Left renal pelvis (tissue), 4 donors: ENCODE results near the gene LIMD2. TPM values are rescaled to one million over a fixed set of nuclear protein-coding genes. Genes with fewer than 3 reads are reported as not detected.

Experiments
- DNase-seq, 4 donors: peaks; one replicate each; pipeline ENCODE4 v3.0.0-alpha.2; 2013; ENCODE audit warnings: low read depth in 4 of 4, low spot score in 3 of 4
- polyA plus RNA-seq, 4 donors: library from polyadenylated mRNA; unstranded; fragments of 120-200 nt; gene quantifications; one replicate each; pipeline ENCODE4 v1.2.1, GENCODE V29; 2013; ENCODE audit not compliant: insufficient read length in 4 of 4

Gene LIMD2
- polyA plus RNA-seq, 4 donors = 20.0 to 37.0 (median 23.2) TPM

DNA sequence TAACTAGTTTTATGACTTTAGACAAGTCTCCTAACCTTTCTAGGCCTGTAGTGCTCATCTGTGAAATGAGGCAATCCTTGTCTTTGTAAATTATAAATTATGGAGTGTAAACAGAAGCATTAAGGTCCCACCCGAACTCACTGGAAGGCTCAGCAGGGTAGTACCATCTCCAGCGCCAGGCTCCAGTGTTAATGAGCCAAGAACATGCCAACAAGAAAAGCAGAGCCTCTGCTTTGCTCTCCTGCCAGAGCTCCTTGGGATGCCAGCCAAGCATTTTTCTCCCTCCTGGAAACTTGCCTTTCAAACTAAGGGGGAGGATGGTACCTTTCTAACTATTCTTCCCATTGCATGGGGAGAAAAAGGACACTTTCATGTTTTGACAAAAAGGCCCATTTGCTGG is 14.9 kb downstream of the LIMD2 start:
- no peak for DNase-seq

DNA sequence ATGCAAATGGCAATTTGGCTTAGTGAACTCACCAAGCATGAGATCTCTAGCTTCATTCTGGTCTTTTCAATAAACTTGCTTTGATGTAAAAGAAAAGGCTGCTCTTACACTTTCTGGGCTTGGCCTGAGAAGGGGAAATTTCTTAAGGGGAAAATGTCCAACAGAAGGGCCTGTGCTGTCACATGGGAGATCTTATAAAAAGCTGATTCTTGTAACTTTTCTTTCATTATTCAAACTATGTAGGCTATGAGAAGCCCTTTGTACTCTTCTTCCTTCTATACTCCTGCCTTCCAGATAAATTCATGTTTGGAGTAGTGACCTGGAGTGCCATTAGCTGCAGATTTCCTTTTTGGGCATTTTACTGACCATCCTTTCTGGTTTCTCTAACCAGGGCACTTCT is 16.9 kb downstream of the LIMD2 start:
- no peak for DNase-seq

DNA sequence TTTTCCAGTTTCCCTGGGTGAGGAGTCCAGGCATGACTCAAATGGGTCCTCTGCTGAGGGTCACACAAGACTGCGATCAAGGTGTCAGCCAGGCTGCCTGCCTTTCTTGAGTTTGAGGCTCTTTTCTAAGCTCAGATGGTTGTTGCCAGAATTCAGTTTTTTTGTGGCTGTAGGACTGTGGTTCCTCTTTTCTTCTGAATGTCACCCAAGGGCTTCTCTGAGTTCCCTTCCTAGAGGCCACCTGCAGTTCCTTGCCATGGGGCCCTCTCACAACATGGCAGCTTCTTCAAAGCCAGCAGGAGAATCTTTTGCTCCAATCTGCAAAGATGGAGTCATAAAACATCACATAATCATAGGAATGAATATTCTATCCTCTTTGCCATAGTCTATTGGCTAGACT is 17.5 kb downstream of the LIMD2 start:
- no peak for DNase-seq

- DNase-seq = no peak
These were observed 18.4 kb downstream of the LIMD2 start for GRCh38 chr17:63681530-63681929.

- DNase-seq = no peak
These were observed 19.2 kb downstream of the LIMD2 start for GRCh38 chr17:63680700-63681099.

DNA sequence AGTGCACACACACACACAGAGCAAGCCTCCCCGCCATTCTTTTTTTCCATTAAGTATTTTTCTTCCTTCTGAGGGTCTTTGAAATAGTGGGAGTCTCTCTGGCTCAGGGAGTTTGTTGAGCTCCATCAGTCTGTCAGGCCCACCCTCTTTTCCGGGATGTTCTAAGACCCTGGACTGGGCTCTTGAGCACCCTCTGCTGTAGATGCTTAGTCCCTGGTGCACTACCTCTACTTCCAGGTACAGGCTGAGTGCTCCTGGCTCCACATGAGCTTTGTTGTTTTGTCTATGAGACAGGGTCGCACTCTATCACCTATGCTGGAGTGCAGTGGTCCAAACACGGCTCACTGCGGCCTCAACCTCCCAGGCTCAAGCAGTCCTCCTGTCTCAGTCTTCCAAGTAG is 20.7 kb downstream of the LIMD2 start:
- DNase-seq = no peak

DNA sequence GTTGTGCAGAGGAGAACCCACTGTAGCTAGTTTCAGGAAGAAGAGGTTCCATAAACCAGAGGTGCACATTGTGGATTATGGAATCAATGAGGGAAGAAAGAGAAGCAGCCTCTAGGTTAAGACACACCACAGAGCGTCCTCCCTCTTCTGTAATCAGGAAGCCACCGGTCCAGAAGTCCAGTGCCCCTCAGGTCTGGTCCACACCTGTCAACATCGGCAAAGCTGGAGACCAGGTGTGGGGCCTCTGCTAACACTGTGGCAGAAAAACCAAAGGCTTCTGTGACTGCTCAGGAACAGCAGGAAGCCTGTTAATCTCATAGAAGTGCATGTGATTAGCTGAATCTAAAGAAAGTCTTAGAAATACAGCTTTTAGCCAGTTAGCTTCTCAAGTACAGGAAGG is 23.3 kb downstream of the LIMD2 start:
- no peak for DNase-seq

DNA sequence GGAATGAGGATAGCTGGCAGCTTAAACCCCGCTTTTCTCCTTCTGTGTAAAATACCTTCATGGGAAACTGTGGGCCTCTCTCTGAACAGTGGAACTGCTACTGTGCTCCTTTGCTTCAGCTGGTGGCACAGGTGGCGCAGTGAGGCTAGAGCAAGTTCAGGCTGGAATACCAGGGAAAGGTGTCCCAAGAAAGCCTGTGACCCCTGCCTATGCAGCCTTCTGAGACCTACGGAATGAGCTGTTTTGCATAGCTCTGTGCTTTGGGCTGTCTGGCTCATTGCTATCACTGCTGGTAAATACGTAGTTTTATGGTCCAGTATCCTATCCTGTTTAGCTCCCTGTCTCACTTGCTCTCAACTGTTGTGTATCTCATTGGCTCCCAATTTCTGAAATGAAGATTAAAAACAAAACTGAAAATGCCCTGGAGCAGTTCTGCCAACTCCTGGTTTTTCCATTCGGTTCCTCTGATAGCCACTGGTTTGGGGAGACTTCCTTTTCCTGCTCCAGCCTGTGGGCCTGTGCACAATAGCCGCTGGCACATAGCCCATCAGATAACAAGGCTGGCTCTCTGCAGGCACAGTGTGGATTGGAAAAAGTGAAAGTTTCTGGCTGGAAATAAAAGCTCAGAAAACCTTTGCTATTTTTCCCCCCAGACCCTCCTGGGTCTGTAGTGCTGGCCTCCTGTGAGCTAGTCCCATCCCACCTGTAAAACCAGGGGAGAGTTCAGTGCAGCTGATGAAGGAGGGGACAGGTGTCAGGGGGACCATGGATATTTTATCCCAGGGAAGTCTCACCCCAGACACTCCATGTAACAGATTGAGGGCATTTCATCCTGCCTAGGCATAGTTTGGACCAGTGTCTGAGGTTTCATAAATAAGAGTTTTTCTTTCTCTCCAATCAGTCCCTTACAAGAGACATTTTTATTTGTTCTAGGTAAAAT is 24.0 kb downstream of the LIMD2 start:
- no peak for DNase-seq

DNA sequence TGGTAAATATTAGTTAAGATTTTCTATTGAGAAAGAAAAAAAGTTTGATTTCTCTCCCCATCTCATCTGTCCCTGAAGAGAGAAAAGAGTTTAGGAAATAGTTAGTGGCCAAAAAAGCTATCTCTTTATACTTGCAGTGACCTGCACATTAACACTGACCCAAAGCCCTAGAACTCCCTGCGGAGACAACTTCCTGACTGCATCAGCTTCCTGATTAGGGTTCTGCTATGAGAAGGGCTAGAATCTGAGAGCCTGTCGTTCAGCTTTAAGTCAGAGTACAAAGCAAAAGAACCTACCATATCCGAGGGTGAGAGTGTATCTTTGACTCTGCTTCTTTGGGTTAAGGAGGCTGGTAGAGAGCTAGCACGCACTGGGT is 24.7 kb downstream of the LIMD2 start:
- DNase-seq = no peak

- DNase-seq = no peak
These were observed 27.1 kb downstream of the LIMD2 start for GRCh38 chr17:63672856-63673255.

- DNase-seq = peak in 1 of 4 donors; percentile 5
These were observed 34.3 kb downstream of the LIMD2 start for GRCh38 chr17:63665527-63666214.

DNA sequence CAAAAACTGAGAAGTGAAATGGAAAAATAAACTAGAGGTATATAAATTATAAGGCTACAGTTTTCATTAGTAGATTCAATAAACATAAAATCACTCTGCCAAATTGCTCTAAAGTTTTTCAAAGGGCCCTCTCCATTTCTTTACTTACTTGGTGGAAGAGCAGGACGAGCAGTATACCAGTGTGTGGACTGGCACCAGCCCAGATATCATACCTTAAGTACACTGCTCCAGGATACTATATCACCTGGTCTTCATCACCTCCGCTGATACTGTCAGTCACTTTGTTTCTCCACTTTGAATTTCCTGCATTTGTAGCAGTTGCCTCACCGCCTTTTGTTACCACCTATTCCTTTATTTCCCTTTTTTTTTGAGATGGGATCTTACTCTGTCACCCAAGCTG is 40.1 kb downstream of the LIMD2 start:
- no peak for DNase-seq

GRCh38 chr17:63658366-63658765 is 41.6 kb downstream of the LIMD2 start:
- DNase-seq = no peak

- no peak for DNase-seq
These were observed 42.1 kb downstream of the LIMD2 start for GRCh38 chr17:63657786-63658185.

- DNase-seq = no peak
These were observed 46.9 kb downstream of the LIMD2 start for GRCh38 chr17:63653050-63653449.

GRCh38 chr17:63652106-63652505 is 47.8 kb downstream of the LIMD2 start:
- DNase-seq = no peak

GRCh38 chr17:63649813-63650212 is 50.1 kb downstream of the LIMD2 start:
- no peak for DNase-seq

- no peak for DNase-seq
These were observed 52.0 kb downstream of the LIMD2 start for GRCh38 chr17:63647936-63648335.

DNA sequence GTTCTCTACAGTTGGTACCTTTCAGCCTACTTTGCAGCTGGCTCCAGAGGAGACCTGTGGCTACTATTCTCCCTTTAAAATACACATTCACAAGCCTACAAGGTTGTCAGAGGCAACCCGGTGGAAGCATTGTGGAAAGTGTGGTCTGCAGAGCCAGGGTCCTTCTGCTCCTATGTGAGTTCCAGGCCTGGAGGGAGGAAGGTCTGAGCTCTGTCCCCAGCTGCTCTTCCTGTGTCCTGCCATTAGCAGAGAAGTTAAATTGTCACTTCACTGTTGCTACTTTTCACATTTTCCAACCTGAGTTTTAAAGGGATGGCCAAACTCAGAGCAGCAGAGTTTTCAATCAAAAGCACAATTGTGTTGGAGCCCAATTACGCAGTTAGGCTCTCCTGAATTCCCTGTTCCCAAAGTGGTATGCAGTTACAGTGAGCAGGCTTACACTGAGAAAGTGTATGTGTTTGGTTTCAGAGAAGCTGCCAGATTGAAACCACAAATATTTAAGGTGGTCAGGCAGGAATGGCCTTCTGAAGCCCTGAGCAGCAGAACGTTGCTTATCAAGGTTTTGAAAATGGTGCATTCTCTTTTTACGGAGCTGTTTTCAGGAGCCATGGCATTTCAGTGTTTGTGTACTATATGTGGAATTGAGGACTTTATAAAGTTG is 52.7 kb downstream of the LIMD2 start:
- DNase-seq = no peak

GRCh38 chr17:63646488-63646806 is 53.5 kb downstream of the LIMD2 start:
- DNase-seq = no peak
